GM18511 (cell line): Measurements from ENCODE around the gene GAPT.

Experiments
- ATAC-seq: cut with Tn5 transposase; IDR thresholded peaks from one replicate; pipeline ENCODE4 v1.9.1; 2021; ENCODE audit warnings: mild to moderate bottlenecking, moderate library complexity; ENCODE audit not compliant: unreplicated experiment

GAPT gene

GRCh38 chr5:58491216-58491892 is at the start of gene GAPT:
Gene GAPT (plus strand): TSS chr5:58491435. CDS start chr5:58494537, 3,102 bp downstream.
- ATAC-seq = peak; percentile 84

GRCh38 chr5:58444805-58445204 is 46.4 kb upstream of the GAPT start:
- ATAC-seq = no peak

- ATAC-seq = no peak
Observed at GRCh38 chr5:58446024-58446423, 45.2 kb upstream of the GAPT start.

- ATAC-seq = no peak
Observed at GRCh38 chr5:58447226-58447625, 44.0 kb upstream of the GAPT start.

GRCh38 chr5:58450018-58450417 is 41.2 kb upstream of the GAPT start:
- ATAC-seq = no peak

- ATAC-seq = no peak
Observed at GRCh38 chr5:58450811-58451629, 40.2 kb upstream of the GAPT start.

GRCh38 chr5:58451732-58452565 is 39.3 kb upstream of the GAPT start:
- no peak for ATAC-seq

GRCh38 chr5:58452566-58453258 is 38.5 kb upstream of the GAPT start:
- no peak for ATAC-seq

GRCh38 chr5:58453306-58453705 is 37.9 kb upstream of the GAPT start:
- no peak for ATAC-seq

GRCh38 chr5:58454025-58454424 is 37.2 kb upstream of the GAPT start:
- no peak for ATAC-seq

- no peak for ATAC-seq
Observed at GRCh38 chr5:58455066-58455465, 36.2 kb upstream of the GAPT start.

- no peak for ATAC-seq
Observed at GRCh38 chr5:58455480-58455879, 35.8 kb upstream of the GAPT start.

- ATAC-seq = no peak
Observed at GRCh38 chr5:58456026-58456425, 35.2 kb upstream of the GAPT start.

- no peak for ATAC-seq
Observed at GRCh38 chr5:58456486-58456885, 34.7 kb upstream of the GAPT start.

GRCh38 chr5:58457050-58457449 is 34.2 kb upstream of the GAPT start:
- ATAC-seq = no peak

GRCh38 chr5:58458141-58458742 is 33.0 kb upstream of the GAPT start:
- ATAC-seq = no peak

GRCh38 chr5:58458743-58459145 is 32.5 kb upstream of the GAPT start:
- ATAC-seq = no peak

- peak; percentile 6 for ATAC-seq
Observed at GRCh38 chr5:58459146-58460001, 31.9 kb upstream of the GAPT start.

GRCh38 chr5:58460002-58460731 is 31.1 kb upstream of the GAPT start, which contains the start of gene PLK2:
Gene PLK2 (minus strand): TSS chr5:58460086. CDS start chr5:58459959, 127 bp downstream.
- peak; percentile 82 for ATAC-seq
